Activated T-cell treated with anti-CD3 and anti-CD28 coated beads, Interleukin-2, amount 50 U/mL, for 1 hour (primary cell): Measurements from ENCODE around the gene TPPP2.

Experiments
- DNase-seq: peaks from one replicate; pipeline ENCODE4 v3.0.0-alpha.2; 2020

TPPP2 gene

DNA sequence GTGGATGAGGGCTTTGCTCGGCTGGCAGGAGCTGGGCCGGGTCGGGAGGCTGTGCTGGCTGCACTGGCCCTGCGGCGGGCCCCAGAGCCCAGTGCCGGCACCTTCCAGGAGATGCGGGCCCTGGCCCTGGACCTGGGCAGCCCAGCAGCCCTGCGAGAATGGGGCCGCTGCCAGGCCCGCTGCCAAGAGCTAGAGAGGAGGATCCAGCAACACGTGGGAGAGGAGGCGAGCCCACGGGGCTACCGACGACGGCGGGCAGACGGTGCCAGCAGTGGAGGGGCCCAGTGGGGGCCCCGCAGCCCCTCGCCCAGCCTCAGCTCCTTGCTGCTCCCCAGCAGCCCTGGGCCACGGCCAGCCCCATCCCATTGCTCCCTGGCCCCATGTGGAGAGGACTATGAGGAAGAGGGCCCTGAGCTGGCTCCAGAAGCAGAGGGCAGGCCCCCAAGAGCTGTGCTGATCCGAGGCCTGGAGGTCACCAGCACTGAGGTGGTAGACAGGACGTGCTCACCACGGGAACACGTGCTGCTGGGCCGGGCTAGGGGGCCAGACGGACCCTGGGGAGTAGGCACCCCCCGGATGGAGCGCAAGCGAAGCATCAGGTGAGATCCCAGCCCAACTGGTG is 51.6 kb downstream of the TPPP2 start:
- no peak for DNase-seq
